Epithelial cell of proximal tubule (primary cell): ENCODE data around the gene SPTY2D1. TPM values are rescaled to one million over a fixed set of nuclear protein-coding genes. Genes with fewer than 3 reads are reported as not detected.
A peak's percentile ranks its signal among the peaks of the same experiment; 100 is the strongest.
"Not testable (repeated sequence)": the region's sequence is repeated elsewhere in the genome, so short reads cannot be mapped to it uniquely, and the experiment has no call there.

Source experiments
- DNase-seq: peaks from one replicate; pipeline ENCODE4 v3.0.0-alpha.2; 2011; ENCODE audit warnings: low read depth
- H3K4me3 ChIP-seq: 2 replicates; pipeline ENCODE4 v1.5.1; 2011; ENCODE audit warnings: low read depth, mild to moderate bottlenecking, low read length
- CTCF ChIP-seq: conservative IDR thresholded peaks from 2 replicates; pipeline ENCODE4 v1.5.1; 2012; ENCODE audit warnings: low read depth, mild to moderate bottlenecking, low read length
- total RNA-seq: library from RNA; depleted of rRNA; stranded (reverse); fragments of >200 nt; gene quantifications from 2 replicates; pipeline ENCODE4 v1.2.3, GENCODE V29; 2015

Gene SPTY2D1
- total RNA-seq, 1 donor from 2014 or later: 8.6 TPM

DNA sequence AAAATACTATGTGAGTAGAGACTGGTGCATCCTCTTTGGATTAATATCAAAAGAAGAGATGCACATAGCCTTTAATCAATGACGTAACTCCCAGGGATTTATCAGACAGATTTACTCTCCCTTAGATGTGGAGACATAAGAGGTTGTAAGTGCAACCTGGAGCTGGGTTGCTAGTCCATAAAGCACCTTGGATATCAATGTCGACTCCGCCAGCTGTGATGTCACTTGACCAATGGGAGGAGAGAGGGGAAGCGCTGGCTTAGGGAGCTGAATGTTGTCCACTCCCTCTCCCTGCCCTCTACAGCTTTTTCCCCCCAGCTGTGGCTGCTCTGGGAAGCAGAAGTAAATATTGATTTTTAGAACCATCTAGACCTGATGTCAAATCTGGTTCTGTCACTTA is 35.6 kb upstream of the SPTY2D1 start:
- no peak for TF ChIP-seq CTCF
- H3K4me3 ChIP-seq: no peak overlapping the region
- DNase-seq: no peak

- no peak for TF ChIP-seq CTCF
- no peak overlapping the region for H3K4me3 ChIP-seq
- no peak for DNase-seq
Observed at GRCh38 chr11:18669219-18669596, 35.1 kb upstream of the SPTY2D1 start.

DNA sequence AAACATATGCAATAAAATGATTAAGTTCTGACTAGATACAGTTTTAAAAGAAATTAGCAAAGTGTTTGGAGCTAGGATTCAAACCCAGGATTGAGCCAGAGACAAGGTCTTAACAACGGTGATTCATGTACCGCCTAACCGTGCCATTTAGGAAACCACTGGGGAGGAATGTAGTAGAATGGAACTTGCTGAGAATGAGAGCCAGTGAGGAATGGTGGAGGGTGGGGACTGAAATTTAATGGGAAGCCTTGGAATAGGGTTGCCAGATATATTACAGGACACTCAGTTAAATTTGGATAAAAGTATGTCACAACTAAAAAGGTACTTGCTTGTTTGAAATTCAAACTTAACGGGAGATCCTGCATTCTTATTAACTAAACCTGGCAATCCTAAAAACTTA is 34.0 kb upstream of the SPTY2D1 start:
- H3K4me3 ChIP-seq: no peak overlapping the region
- TF ChIP-seq CTCF: no peak
- DNase-seq: no peak

GRCh38 chr11:18665353-18665872 is 31.3 kb upstream of the SPTY2D1 start:
- not testable (repeated sequence) for DNase-seq, H3K4me3 ChIP-seq

- no peak for DNase-seq
- no peak overlapping the region for H3K4me3 ChIP-seq
- TF ChIP-seq CTCF: no peak
Observed at GRCh38 chr11:18657673-18658072, 23.5 kb upstream of the SPTY2D1 start.

- H3K4me3 ChIP-seq: no peak overlapping the region
- no peak for DNase-seq
- TF ChIP-seq CTCF: peak; percentile 77
Observed at GRCh38 chr11:18650859-18651557, 16.9 kb upstream of the SPTY2D1 start.

DNA sequence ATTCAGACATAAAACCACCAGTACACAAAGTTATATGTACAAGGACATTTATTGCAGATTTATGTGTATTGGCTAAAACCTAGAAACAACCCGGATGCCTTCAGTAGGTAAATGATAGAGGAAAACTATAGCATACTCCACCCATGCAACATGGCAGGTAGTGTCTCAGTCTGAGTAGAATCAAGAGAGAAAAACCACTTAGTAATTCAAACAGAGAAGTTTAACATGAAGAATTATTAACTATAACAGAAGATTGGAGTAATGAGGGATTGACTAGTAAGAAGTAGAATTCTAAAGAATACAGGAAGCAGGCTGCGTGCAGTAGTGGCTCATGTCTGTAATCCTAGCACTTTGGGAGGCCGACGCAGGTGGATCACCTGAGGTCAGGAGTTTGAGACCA is 16.2 kb upstream of the SPTY2D1 start:
- TF ChIP-seq CTCF: no peak
- no peak overlapping the region for H3K4me3 ChIP-seq
- DNase-seq: no peak

DNA sequence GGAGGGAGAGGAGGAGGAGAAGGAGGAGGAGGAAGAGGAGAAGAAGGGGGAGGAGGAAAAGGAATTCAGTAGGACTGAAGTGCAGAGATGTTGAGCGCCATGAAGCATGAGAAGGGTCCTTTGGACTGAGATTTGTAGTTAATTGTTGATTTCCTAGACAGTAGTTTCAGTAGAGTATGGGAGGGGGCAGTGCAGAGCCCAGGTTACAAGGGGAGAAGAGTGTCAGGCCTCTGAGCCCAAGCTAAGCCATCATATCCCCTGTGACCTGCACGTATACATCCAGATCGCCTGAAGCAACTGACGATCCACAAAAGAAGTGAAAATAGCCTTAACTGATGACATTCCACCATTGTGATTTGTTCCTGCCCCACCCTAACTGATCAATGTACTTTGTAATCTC is 8.9 kb upstream of the SPTY2D1 start:
- not testable (repeated sequence) for H3K4me3 ChIP-seq, DNase-seq
